Measurements from ENCODE around the gene ADAD2. TPM values are rescaled to one million over a fixed set of nuclear protein-coding genes. Genes with fewer than 3 reads are reported as not detected.
"Not testable (repeated sequence)": the region's sequence is repeated elsewhere in the genome, so short reads cannot be mapped to it uniquely, and the experiment has no call there.

The ADAD2 gene
- total RNA-seq, 4 donors from 2014 or later = 7.4 TPM; not detected in 3

DNA sequence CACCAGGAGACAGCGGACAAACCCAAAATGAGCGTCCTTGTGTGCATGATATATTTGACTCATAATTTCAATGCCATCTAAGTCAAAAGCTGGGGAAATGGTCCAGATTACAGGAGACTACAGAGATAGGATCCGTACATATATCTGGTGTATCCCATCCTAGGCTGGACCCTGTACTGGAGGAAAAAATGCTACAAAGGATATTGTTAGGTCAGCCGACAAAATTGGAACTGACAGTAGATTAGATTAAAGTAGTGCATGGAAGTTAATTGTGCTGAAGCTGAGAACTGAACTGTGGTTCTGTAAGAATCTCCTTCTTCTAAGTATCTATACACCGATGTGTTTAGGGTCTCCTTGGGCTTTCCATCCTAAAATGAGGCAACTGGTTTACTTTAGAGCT, 24.6 kb downstream of the ADAD2 start:
- DNase-seq = no peak
- in situ Hi-C loops (cut with MboI; ENCODE audit: low pct_ligation_motif_present in 1 of 4, low pct_unique_long_range_greater_than_20kb in 1 of 4, low sequenced_read_pairs in 3 of 4) = no loop called here
- Histone ChIP-seq H3K36me3 (no peaks in the 10 kb centered on the region), H3K27me3 (no peaks in the 10 kb centered on the region), H3K4me1 (no peaks in the 10 kb centered on the region), H3K4me3 (no peak overlapping the region), H3K9me3 (no peaks in the 10 kb centered on the region), H3K27ac (no peak overlapping the region)
- TF ChIP-seq, protein P1, sequence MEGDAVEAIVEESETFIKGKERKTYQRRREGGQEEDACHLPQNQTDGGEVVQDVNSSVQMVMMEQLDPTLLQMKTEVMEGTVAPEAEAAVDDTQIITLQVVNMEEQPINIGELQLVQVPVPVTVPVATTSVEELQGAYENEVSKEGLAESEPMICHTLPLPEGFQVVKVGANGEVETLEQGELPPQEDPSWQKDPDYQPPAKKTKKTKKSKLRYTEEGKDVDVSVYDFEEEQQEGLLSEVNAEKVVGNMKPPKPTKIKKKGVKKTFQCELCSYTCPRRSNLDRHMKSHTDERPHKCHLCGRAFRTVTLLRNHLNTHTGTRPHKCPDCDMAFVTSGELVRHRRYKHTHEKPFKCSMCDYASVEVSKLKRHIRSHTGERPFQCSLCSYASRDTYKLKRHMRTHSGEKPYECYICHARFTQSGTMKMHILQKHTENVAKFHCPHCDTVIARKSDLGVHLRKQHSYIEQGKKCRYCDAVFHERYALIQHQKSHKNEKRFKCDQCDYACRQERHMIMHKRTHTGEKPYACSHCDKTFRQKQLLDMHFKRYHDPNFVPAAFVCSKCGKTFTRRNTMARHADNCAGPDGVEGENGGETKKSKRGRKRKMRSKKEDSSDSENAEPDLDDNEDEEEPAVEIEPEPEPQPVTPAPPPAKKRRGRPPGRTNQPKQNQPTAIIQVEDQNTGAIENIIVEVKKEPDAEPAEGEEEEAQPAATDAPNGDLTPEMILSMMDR (IDR thresholded peaks at IDR 0.05) = no peak
- TF ChIP-seq EP300 (IDR thresholded peaks at IDR 0.05; ENCODE audit: low read depth) (no peak), POLR2A (IDR thresholded peaks at IDR 0.05) (no peak), POLR2AphosphoS5 (IDR thresholded peaks at IDR 0.05) (no peak)
- WGBS, 2 donors (ENCODE audit: low coverage in 1 of 2) = 88 to 90% methylated on average over 2 to 5 of the region's 5 CpGs
- intact Hi-C loops (cut with DNase I; ENCODE audit: low total_unique reads) = no loop called here

DNA sequence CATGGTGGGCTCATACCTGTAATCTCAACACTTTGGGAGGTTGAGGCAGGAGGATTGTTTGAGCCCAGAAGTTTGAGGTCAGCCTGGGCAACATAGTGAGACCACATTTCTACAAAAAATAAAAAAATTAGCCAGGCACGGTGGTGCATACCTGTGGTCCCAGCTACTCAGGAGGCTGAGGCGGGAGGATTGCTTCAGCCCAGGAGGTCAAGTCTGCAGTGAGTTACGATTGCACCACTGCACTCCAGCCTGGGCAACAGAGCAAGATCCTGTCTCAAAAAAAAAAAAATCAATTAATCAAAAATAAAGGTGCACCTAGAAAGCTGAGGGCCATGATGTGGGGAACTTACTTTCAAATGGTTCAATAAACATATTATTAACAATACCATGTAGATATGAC, 25.2 kb downstream of the ADAD2 start:
- H3K4me3 ChIP-seq; H3K27me3 ChIP-seq; H3K27ac ChIP-seq; H3K4me1 ChIP-seq; DNase-seq; H3K9me3 ChIP-seq; H3K36me3 ChIP-seq; intact Hi-C loops (cut with DNase I; ENCODE audit: low total_unique reads); in situ Hi-C loops (cut with MboI; ENCODE audit: low pct_ligation_motif_present in 1 of 4, low pct_unique_long_range_greater_than_20kb in 1 of 4, low sequenced_read_pairs in 3 of 4): not testable (repeated sequence)
- 80 to 89% methylated on average over 3 of the region's 3 CpGs for WGBS, 2 donors (ENCODE audit: low coverage in 1 of 2)

DNA sequence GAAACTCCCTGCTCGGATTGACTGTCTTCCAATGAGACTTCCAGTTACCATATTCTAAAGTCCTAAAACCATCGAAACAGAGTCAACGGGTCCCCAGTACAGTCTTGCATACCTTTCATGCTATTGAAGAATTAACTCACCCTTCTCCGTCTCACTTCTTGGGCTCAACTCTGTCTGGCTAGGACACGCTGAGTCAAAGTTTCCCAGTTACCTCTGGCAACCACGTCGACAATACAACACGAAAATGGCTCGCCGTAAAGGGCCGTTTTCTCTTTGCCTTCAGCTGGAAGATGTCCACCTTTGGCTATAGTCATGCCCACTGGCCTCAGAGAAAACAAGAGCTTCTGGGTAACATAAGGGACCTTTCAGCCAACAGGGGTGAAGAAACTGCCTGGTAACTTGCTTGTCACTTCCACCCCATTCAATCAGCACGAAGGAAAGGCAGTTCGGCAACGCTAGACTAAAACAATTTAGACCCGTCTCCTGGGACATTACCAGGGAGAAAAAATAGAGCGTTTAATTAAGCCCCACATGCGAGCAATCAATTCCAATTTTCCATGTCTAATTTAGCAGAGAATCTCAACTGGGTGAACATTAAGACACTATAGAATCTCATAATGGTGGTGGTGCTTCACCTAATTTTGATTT, 27.3 kb downstream of the ADAD2 start:
- no peak for DNase-seq
- no peaks in the 10 kb centered on the region for H3K27me3 ChIP-seq
- TF ChIP-seq POLR2AphosphoS5 (IDR thresholded peaks at IDR 0.05) = no peak
- TF ChIP-seq, protein P1 (IDR thresholded peaks at IDR 0.05) = no peak
- TF ChIP-seq POLR2A (IDR thresholded peaks at IDR 0.05) = no peak
- TF ChIP-seq EP300 (IDR thresholded peaks at IDR 0.05; ENCODE audit: low read depth) = no peak
- no peak overlapping the region for H3K27ac ChIP-seq
- 79 to 88% methylated on average over 9 to 17 of the region's 17 CpGs for WGBS, 2 donors (ENCODE audit: low coverage in 1 of 2)
- H3K4me3 ChIP-seq = no peak overlapping the region
- intact Hi-C loops (cut with DNase I; ENCODE audit: low total_unique reads) (no loop called here), in situ Hi-C loops (cut with MboI; ENCODE audit: low pct_ligation_motif_present in 1 of 4, low pct_unique_long_range_greater_than_20kb in 1 of 4, low sequenced_read_pairs in 3 of 4) (no loop called here)
- H3K36me3 ChIP-seq = no peaks in the 10 kb centered on the region
- no peaks in the 10 kb centered on the region for H3K4me1 ChIP-seq
- H3K9me3 ChIP-seq = no peaks in the 10 kb centered on the region

DNA sequence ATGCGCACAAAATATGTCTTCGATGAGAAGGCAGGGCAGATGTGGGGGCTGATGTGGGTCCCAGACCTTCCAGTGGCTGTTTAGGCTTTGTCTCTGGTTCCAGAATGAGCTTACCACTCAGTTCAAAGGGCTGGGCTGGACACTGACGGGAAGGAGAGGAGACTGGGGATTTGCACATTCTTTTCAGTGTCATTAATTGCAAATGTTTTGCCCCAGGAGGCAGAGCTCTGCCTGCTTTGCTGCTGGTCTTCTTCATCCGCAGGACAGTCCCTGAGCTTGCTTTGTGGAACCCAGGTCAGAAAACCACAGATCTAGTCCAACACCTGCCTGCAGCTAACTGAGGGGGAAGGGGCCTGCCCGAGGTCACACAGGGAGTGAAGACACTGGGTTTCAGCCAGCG, 28.0 kb downstream of the ADAD2 start:
- WGBS, 2 donors (ENCODE audit: low coverage in 1 of 2) = 80% methylated on average over 6 of the region's 6 CpGs; no CpG with 5 or more reads in 1 of the 2 donors
- in situ Hi-C loops (cut with MboI; ENCODE audit: low pct_ligation_motif_present in 1 of 4, low pct_unique_long_range_greater_than_20kb in 1 of 4, low sequenced_read_pairs in 3 of 4) = no loop called here
- H3K4me3 ChIP-seq = no peak overlapping the region
- no peaks in the 10 kb centered on the region for H3K27me3 ChIP-seq
- no peaks in the 10 kb centered on the region for H3K4me1 ChIP-seq
- no peak for TF ChIP-seq EP300 (IDR thresholded peaks at IDR 0.05; ENCODE audit: low read depth)
- no peak for TF ChIP-seq POLR2A (IDR thresholded peaks at IDR 0.05)
- TF ChIP-seq, protein P1 (IDR thresholded peaks at IDR 0.05) = no peak
- TF ChIP-seq POLR2AphosphoS5 (IDR thresholded peaks at IDR 0.05) = no peak
- intact Hi-C loops (cut with DNase I; ENCODE audit: low total_unique reads) = no loop called here
- H3K9me3 ChIP-seq = no peaks in the 10 kb centered on the region
- H3K27ac ChIP-seq = no peak overlapping the region
- H3K36me3 ChIP-seq = no peaks in the 10 kb centered on the region
- DNase-seq = no peak

DNA sequence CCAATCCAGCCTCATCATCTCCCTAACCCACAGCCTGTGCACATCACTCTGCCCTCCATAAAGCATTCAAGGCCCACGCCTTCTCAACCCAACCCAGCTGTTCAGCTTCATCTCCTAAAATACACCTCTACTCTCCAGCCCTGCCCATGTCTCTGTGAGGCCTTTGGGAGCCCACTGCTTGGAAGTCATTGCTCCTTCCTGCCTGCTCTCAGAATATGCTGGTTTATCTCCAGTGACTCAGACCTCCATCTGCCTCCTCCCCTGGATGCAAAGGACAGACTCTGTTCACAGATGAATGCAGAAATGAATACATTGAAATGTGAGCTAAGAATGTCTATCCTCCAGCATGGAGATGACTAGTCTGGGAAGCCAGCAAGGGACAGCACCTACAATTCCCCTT, 29.9 kb downstream of the ADAD2 start:
- no peak overlapping the region for H3K4me3 ChIP-seq
- no peaks in the 10 kb centered on the region for H3K27me3 ChIP-seq
- no peaks in the 10 kb centered on the region for H3K9me3 ChIP-seq
- intact Hi-C loops (cut with DNase I; ENCODE audit: low total_unique reads) = no loop called here
- DNase-seq = no peak
- TF ChIP-seq POLR2AphosphoS5 (IDR thresholded peaks at IDR 0.05) (no peak), EP300 (IDR thresholded peaks at IDR 0.05; ENCODE audit: low read depth) (no peak), POLR2A (IDR thresholded peaks at IDR 0.05) (no peak)
- TF ChIP-seq, protein P1 (IDR thresholded peaks at IDR 0.05) = no peak
- no peaks in the 10 kb centered on the region for H3K4me1 ChIP-seq
- WGBS, 2 donors (ENCODE audit: low coverage in 1 of 2) = 79% methylated on average over 1 of the region's 1 CpG; no CpG with 5 or more reads in 1 of the 2 donors
- H3K27ac ChIP-seq = no peak overlapping the region
- in situ Hi-C loops (cut with MboI; ENCODE audit: low pct_ligation_motif_present in 1 of 4, low pct_unique_long_range_greater_than_20kb in 1 of 4, low sequenced_read_pairs in 3 of 4) = no loop called here
- no peaks in the 10 kb centered on the region for H3K36me3 ChIP-seq
